Bone marrow (tissue), 2 donors: ENCODE results near the gene RABEP1.
"Not testable (repeated sequence)": the region's sequence is repeated elsewhere in the genome, so short reads cannot be mapped to it uniquely, and the experiment has no call there.

Source experiments
- DNase-seq, 2 donors: peaks; one replicate each; lab custom pipeline; 2025; lab: John Stamatoyannopoulos, UW

Gene RABEP1, protein sequence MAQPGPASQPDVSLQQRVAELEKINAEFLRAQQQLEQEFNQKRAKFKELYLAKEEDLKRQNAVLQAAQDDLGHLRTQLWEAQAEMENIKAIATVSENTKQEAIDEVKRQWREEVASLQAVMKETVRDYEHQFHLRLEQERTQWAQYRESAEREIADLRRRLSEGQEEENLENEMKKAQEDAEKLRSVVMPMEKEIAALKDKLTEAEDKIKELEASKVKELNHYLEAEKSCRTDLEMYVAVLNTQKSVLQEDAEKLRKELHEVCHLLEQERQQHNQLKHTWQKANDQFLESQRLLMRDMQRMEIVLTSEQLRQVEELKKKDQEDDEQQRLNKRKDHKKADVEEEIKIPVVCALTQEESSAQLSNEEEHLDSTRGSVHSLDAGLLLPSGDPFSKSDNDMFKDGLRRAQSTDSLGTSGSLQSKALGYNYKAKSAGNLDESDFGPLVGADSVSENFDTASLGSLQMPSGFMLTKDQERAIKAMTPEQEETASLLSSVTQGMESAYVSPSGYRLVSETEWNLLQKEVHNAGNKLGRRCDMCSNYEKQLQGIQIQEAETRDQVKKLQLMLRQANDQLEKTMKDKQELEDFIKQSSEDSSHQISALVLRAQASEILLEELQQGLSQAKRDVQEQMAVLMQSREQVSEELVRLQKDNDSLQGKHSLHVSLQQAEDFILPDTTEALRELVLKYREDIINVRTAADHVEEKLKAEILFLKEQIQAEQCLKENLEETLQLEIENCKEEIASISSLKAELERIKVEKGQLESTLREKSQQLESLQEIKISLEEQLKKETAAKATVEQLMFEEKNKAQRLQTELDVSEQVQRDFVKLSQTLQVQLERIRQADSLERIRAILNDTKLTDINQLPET

DNA sequence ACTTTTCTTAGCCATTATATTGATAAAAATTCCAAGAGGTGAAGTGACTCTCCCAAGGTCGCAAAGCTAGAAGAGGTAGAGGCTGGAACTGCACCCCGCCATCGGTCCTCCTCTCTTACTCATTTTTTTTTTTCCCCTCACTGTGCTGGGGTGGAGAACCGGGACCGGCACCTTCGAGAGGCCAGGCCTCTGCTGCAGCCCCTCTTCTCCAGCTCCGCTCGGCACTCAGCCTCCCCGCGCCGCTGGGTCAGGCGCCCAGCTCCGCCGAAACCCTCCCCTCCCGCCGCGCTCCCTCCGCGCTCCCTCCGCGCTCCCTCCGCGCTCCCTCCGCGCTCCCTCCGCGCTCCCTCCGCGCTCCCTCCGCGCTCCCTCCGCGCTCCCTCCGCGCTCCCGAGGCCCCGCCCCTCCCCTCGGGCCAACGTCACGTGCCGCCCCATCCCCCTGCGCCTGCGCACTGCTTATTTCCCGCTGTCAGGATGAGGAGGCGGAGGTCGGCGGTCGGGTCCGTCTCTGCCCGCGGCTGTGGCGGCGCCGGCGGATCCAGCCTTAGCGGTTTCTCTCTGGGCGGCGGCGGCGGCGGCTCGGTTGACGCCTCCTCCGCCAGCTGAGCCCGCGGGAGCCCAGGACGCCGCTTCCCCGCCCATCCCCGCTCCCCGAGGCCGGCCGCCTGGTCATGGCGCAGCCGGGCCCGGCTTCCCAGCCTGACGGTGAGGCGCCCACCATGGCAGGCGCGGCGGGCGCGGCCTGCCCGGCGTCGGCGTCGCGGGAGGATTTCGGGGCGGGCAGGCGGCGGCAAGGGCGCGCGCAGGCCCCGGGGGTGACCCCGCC, at the start of gene RABEP1:
TSS of gene RABEP1 (plus strand) at position 471 of the 828 bp plus-strand sequence. CDS start at position 674, 203 bp downstream.
- peak; percentile 74 to 76 for DNase-seq

DNA sequence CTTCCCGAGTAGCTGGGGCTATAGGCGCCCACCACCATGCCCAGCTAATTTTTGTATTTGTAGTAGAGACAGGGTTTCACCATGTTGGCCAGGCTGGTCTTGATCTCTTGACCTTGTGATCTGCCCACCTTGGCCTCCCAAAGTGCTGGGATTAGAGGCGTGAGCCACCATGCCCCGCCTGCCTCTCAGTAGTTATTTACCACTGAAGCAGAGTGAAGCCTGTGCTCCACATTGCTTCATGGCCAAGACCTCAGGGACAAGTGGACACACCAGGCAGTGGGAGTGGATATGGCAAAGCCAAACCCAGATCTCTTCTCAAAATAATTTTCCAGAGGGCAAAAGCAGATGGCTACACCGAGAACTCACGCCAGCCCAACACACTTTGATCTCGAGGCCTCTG, 48.6 kb upstream of the RABEP1 start:
- DNase-seq: not testable (repeated sequence)

DNA sequence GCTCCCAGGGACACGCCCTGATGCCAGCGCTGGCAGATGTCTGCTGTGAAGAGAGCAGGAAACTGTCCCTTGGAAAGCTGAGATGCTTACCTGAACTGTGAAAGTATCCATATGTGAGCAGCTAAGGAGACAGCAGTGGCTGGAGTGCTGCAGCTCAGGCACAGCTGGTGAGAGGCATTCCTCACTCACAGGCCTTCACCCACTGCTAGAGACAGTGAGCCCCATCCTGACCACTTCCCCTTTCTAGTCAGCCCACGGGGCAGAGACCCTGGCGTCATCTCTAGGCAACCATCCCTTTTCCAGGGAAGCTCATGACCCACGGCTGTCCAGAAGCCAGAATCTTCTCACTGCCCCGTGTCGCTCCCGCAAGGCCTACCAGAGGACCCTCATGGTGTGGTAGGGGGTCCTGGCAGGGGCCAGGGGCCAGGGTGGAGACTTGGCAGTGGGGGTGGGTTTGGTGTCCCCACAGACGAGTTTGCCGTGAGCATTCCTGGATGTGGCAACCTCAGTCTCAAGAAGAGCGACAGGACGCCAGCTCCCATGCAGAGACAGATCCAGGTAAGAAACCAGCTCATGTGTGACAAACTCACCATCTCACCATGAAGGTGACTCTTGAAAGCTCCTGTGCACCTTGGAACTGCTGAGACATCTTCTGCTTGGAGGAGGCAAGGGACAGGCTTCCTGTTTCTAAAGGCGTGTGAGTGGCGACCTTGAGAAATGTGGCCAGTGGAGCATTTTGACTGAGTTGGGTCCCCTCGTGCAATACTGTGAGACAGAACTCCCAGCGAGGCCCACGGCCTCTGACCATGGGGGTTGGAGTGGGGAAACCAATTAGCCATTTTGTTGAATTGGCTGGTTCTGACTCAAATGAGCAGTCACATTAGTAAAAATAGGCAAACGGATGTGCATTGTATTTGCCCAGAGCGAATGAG, 47.2 kb upstream of the RABEP1 start, which contains the start of gene SCIMP:
TSS of gene SCIMP (minus strand) at position 216 of the 932 bp plus-strand sequence. CDS start at position 111, 105 bp downstream.
- peak; percentile 3 to 14 for DNase-seq

DNA sequence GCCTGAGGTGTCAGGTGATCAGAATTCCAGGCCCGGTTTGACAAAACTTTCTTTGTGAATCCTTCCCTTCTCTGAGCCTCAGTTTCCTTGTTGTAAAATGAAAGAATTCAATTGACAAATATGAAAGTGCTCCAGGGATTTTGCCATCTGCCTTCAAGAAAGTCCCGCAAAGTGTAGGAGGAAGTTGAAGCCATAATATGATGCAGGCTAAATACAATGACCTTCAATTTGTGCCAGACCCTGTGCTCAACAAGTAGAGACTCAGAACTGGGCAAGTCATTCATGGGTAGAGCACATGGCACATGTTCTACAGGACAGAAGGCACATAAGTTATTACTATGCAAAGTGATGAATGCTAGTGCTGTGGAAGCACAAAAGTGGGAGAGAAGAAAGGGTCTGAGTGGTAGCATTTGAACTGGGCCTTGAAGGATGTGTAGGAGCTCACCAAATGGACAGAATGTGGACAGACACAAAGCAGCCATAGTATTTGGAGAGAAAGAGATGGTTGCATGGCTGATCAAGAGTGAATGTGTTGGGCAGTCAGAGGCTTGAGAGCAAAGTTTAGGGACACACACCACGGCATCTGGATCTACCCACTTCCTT, 45.0 kb upstream of the RABEP1 start:
- no peak for DNase-seq

DNA sequence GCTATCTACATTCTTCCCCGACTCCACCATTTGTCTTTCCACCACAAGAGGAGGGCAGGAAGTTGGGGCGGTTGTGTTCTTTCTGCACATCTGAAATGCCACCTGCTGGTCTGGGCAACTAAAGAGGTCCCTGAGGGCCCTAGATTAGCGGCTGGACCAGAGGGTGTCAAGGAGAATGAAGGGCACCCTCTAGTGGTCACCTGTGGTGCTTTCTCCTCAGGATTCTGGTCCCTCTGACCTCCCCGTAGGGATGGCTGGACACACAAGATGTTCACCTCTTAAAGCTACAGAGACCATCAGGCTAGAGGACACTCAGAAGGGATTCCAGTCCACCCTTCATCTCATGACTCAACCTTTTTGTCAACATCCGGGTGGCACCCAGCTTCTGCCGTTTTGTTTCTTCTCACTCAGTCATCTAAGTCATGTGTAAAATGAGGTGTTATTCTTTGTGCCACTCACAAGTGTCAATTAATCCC, 44.5 kb upstream of the RABEP1 start:
- peak; percentile 16 to 23 for DNase-seq

DNA sequence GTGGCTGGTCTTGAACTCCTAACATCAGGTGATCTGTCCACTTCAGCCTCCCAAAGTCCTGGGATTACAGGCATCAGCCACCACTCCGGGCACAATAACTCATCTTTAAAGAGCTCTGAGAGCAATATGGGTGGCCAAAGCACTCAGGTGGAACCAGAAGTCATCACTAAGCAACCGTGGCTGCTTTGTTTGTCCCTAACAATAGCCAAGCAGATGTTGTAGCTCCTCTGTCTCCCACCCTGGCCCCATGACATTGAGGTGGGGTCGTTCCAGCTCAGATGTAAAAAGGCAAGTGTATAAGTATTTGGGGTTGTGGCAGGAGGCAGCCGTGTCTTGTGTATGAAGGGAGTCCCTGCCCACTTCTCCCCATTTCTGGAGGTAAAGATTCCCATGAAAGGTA, 43.8 kb upstream of the RABEP1 start:
- DNase-seq: no peak

DNA sequence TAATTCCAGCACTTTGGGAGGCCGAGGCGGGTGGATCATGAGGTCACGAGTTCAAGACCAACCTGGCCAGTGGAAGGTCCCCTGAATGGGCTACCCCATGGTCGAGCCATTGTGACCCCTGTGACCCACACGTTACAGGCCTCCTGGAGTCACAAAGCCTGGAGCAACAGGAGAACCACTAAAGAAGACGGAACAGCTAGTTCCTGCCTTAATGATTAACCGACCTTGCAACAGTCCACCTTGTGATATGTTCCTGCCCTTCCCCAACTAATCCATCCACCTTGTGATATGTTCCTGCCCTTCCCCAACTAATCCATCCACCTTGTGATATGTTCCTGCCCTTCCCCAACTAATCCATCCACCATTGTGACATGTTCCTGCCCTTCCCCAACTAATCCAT, 42.3 kb upstream of the RABEP1 start:
- not testable (repeated sequence) for DNase-seq

DNA sequence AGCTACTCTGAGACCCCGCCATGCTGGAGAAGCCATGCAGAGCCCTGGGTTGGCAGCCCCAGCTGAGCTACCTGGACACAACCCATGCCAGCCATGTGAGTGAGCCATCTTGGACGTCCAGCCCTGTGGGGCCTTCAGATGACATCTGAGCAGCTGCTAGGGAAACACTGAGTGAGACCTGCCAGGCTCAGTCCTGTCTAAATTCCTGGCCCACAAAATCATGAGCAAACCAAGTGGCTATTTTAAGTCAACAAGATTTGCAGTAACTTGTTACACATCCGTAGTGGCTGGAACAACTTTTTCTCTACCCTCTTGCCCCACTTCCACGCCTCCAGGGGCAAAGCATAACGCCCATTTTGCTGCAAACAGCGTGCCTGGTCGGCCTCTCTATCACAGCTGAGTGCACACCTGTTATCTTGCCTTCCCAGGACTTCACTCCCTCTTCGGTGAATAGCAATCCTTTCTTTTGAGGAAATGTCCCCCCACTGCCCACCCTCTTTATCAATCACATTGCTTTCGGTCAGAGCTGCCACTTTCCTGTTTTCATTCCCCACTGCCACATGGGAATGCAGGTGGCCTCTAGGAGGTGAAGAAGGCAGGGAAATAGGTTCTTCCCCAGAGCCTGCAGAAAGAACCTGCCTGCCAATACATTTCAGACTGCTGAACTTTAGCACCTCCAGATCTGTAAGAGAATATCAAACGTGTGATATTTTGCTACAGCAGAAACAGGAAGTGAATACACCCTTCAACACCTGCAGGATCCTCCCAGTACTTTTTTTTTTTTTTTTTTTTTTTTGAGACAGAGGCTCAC, 40.0 kb upstream of the RABEP1 start:
- no peak for DNase-seq

DNA sequence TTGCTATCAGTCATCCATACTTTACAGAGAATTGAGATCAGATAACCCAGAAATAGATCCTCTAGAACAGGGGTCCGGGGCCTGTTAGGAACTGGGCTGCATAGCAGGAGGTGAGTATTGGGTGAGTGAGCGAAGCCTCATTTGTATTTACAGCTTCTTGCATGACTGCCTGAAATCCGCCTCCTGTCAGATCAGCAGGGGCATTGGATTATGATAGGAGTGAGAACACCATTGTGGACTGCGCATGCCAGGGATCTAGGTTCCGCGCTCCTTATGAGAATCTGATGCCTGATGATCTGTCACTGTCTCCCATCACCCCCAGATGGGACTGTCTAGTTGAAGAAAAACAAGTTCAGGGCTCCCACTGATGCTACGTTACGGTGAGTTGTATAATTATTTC, 34.5 kb upstream of the RABEP1 start:
- no peak for DNase-seq

DNA sequence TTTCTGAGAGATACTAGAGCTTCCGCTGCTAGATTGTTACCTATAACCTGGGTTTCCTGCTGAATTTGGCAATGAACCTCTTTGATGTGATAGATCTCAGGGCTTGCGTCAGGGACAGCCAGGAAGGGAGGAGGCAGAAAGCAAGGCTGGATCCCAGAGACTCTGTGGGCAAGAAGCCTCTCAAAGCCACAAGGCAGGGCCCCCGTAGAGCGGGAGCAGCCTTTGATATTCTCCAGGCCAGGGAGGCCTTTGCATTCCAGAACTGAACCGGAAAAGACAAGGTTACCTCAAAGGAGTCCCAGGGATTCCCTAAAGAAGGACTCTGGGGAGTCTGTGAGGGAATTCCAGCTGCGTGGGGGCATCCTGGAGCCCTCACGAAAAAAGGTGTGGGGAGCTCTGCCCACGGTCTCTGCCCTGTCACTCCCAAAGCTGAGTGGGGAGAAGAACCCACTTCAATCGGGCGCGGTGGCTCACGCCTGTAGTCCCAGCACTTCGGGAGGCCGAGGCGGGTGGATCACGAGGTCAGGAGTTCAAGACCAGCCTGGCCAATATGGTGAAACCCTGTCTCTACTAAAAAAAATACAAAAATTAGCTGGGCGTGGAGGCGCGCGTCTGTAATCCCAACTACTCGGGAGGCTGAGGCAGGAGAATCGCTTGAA, 33.1 kb upstream of the RABEP1 start:
- DNase-seq: no peak

DNA sequence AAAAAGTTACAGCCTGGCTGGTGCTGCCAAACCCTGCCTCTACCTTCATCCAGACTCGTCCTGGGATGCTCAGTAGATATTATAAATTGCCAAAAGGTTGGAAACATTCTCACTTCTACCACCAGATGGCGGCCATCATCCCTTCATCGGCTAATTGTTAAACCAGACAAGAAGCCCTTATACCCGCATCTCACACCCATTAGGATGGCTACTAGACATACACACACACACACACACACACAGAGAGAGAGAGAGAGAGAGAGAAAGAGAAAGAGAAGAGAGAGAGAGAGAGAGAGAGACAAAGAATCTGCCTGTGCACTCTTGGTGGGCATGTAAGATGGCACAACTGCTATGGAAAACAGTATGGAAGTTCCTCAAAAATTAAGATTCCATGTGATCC, 32.5 kb upstream of the RABEP1 start:
- DNase-seq: peak in 1 of 2 donors; percentile 55

DNA sequence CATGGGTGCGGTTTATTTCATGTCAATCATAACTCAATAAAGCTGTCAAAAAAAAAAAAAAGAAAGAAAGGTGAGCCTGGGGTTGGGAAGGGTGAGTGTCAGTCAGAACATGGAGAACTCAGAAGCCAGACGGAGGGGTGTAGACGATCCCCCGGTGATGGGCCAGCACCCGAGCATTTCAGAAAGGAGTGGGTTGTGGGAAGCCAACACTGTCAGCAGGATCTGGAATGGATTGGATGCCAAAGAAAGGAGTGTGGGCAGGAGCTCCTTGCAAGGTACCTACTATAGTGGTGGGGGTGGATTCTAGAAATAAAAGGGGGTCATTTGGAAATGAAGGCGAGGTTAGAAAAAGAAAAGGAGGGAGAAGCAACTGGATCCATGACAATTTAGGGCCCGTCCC, 27.7 kb upstream of the RABEP1 start:
- no peak for DNase-seq

DNA sequence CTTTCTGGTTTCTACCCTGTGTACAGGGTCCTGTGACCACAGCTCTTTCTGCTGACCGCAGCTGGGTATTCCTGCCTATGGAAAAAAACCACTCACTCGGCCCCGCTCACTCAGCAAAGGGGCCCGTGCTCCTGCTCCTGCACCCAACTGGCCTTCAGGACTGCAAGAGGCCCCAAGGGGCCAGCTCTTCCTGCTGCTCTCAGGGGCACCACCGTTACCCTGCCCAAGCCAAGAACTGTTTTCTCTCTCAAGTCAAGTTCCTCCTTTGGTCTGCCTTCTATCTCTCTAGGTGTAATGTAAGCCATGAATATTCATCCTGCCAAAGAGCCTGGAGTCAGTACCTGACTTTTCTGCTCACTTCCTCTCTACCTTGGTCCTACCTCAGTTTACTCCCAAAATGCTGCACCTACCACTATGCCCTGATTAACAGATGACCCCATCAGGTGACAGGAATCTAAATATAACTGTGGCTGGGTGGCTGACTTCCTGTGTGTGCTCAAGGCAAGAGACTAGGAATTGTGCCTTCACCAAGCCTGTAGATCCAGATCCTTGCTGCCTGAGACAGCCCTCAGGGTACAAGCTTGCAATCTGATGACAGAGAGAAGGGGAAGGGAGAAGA, 27.1 kb upstream of the RABEP1 start:
- peak in 1 of 2 donors; percentile 11 for DNase-seq

DNA sequence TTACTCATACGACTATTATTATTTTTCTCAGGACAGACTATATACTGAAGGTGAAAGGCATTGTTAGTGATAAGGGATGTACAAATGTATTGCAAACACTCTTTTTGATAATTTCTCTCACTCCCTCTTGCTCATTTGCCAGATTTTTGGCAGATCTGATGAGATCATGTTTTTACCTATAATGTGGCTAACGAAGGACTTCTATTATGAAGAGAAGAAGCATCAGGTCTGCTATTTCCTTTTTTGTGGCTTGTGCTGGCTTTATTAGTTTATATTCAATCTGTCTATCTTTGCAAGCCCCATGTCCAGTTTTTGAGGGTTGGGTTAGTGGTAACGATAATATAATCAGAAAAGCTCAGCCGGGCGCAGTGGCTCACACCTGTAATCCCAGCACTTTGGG, 25.0 kb upstream of the RABEP1 start:
- no peak for DNase-seq

DNA sequence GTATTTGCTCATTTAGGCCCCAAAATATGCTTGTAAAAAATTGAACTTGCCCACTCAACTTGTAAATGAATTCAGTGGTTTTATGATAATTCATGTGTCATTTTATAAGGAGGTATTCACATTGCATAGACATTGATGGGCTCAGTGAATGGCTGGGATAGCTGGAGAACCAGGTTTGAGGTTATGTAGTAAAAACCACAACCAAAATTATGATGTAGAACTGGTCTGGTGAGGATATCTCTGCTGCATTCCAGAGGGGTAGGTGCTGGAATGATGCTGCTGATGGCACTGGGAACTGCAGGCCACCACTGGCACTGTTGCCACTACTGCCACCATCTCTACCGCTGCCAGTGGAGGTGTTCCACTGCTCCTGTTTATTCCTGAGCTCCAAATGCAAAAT, 21.5 kb upstream of the RABEP1 start:
- no peak for DNase-seq

DNA sequence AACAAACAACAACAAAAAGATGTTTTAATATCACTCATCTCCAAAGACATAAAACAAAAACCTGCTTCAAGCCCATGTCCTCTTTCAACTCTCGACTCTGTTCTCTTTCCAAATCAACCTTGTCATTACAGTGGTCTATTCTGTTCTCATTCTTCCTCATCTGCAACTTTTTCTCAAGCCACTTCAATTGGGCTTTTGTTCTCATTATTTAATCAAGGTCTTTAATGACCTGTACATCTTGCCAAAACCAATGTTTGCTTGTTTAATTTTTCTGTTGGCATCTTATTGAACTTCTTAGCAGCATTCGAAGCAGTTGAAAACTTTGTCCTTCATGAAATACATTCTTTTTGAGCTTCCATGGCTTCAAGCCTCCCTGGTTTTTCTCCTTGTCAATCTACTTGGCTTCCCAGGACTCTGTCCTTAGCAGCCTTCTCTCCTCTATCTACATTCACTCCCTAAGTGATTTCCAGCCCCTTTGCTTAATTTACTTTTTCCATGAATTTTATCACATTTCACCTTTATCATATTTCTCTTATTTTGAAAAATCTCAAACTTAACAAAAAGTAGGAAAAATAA, 19.6 kb upstream of the RABEP1 start:
- DNase-seq: no peak

DNA sequence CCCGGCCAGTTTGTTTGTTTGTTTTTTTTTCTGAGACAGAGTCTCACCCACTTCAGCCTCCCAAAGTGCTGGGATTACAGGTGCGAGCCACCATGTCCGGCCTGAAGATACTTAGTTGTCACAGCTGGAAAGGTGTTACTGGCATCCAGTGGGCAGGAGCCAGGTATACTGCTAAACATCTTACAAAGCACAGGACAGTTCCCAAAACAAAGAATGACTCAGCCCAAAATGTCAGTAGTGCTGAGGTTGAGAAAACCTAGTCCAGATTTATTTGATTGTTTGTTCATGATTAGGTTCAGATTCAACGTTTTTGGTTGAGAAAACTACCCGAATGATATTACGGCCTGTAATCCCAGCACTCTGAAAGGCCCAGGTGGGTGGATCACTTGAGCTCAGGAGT, 18.6 kb upstream of the RABEP1 start:
- DNase-seq: no peak

DNA sequence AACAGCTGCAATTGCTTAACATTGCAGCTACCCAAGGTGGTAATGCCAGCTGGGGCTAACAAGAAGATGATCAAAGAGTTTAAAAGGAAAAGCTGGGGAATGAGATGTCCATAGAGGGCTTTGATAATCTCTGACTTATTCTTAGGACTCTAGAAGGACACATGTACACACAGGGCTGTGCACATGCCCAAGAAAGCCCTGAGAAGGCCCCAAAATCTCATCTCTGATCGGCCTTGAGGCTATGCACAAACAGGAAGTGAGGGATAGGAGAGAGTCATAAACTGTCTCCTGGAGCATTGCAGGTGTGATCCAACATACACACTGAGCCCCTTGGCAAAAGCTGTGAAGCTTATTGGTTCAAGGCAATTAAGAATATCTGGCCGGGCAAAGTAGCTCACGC, 17.2 kb upstream of the RABEP1 start:
- DNase-seq: no peak
